ENCODE measurements around the gene PDRG1.

Gene PDRG1

GRCh38 chr20:31907046-31907445 is 44.8 kb downstream of the PDRG1 start:
- DNase-seq (ENCODE audit: low spot score) = no peak

- DNase-seq (ENCODE audit: low spot score) = no peak
These were observed 45.8 kb downstream of the PDRG1 start for GRCh38 chr20:31906001-31906400.

GRCh38 chr20:31903627-31904386 is 48.0 kb downstream of the PDRG1 start:
- DNase-seq (ENCODE audit: low spot score) = no peak

GRCh38 chr20:31901615-31902014 is 50.2 kb downstream of the PDRG1 start:
- no peak for DNase-seq (ENCODE audit: low spot score)

- DNase-seq (ENCODE audit: low spot score) = no peak
These were observed 54.3 kb downstream of the PDRG1 start for GRCh38 chr20:31897541-31897940.

- DNase-seq (ENCODE audit: low spot score) = no peak
These were observed 55.8 kb downstream of the PDRG1 start for GRCh38 chr20:31896049-31896448.

GRCh38 chr20:31894980-31895675 is 56.7 kb downstream of the PDRG1 start:
- DNase-seq (ENCODE audit: low spot score) = peak; percentile 70
